GM13976 (cell line): ENCODE measurements around the gene PLA2G4D.

Source experiments
- DNase-seq: peaks from one replicate; pipeline ENCODE4 v3.0.0; 2012; ENCODE audit warnings: low spot score
- in situ Hi-C: fragments of 300-500 bp; cut with MboI; formaldehyde crosslinking; loops from one replicate; pipeline ENCODE4 v1.12.0; 2022; ENCODE audit warnings: low sequenced_read_pairs, mixed read lengths, inconsistent platforms; ENCODE audit not compliant: unreplicated experiment
- TF ChIP-seq, protein P1 (sequence below): IDR thresholded peaks from 2 replicates; pipeline ENCODE4 v1.5.1; 2012; ENCODE audit warnings: borderline replicate concordance, mild to moderate bottlenecking; ENCODE audit not compliant: insufficient read depth; ENCODE audit errors: extremely low read depth, missing control alignments, control extremely low read depth

Gene PLA2G4D

DNA sequence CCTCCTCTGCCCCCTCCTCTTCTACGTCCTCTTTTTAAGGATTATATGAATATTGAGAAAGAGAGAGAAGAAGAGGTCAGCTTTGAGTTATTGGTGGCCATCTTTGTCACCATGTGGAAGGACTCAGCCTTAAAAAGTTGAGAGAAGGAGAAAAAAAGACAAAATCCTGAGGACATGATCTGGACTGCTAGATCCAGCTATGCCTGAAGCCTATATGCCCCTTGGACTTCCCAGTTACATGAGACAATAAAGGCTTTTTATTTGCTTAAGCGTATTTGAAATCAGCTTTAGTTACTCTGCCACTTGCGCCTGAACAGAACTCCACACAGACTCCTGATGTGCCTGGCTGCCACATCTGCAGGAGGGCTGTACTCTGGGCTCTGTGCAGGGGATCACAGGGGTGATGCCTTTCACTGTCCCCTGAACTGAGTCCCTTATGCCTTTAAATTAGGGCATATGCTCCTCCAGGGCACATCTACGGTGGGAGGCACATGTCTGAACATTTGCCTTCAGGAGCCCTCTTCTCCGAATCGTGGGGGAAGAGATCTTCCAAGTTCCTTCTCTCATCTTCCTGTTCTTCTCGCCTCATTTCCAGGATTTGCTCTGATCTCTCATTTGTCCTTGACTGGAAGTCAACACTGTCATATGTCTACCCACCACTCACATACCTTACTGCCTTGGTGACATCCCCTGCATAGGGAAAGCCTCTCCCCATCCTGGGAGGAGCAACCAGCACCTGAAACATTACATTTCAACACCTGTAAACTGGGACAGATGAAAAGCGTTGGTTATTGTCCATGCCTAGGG, 59.5 kb downstream of the PLA2G4D start:
- TF ChIP-seq, protein P1, sequence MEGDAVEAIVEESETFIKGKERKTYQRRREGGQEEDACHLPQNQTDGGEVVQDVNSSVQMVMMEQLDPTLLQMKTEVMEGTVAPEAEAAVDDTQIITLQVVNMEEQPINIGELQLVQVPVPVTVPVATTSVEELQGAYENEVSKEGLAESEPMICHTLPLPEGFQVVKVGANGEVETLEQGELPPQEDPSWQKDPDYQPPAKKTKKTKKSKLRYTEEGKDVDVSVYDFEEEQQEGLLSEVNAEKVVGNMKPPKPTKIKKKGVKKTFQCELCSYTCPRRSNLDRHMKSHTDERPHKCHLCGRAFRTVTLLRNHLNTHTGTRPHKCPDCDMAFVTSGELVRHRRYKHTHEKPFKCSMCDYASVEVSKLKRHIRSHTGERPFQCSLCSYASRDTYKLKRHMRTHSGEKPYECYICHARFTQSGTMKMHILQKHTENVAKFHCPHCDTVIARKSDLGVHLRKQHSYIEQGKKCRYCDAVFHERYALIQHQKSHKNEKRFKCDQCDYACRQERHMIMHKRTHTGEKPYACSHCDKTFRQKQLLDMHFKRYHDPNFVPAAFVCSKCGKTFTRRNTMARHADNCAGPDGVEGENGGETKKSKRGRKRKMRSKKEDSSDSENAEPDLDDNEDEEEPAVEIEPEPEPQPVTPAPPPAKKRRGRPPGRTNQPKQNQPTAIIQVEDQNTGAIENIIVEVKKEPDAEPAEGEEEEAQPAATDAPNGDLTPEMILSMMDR = no peak
- in situ Hi-C loops = no loop called here

DNA sequence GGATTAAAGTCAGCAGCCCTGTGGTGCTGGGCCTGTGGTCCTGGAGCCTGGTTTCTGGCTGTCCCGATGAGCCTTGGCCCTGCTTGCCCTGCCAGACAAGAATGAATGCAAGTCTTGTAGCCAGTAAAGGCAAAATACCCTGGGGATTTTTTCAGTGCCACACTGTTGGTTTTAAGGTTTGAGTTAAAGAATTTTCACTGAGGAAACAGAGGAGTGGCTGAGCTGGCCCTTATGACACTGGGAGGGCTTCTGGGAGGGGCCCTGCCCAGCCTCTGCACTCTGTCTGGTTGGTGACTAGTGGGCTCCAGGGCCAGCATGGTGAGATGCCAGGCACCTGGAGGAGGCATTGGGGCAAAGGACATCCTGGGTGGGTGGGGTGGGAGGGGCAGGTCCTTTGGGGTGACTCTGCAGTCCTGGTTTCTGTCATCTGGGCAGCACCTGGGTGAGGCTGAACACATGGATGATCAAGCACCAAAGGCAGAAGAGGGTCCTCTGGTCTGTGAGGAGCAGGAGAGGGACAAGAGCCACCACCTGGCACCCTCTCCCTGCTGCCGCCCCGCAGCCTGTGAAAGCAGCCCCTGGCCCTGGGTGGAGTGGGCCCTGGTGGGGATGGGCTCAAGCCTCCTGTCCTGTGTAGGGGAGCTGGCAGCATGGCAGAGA, 61.0 kb downstream of the PLA2G4D start:
- in situ Hi-C loops = no loop called here
- TF ChIP-seq, protein P1 = no peak

More for the DNA sequence above, 59.5 kb downstream of the PLA2G4D start:
- DNase-seq = no peak

DNA sequence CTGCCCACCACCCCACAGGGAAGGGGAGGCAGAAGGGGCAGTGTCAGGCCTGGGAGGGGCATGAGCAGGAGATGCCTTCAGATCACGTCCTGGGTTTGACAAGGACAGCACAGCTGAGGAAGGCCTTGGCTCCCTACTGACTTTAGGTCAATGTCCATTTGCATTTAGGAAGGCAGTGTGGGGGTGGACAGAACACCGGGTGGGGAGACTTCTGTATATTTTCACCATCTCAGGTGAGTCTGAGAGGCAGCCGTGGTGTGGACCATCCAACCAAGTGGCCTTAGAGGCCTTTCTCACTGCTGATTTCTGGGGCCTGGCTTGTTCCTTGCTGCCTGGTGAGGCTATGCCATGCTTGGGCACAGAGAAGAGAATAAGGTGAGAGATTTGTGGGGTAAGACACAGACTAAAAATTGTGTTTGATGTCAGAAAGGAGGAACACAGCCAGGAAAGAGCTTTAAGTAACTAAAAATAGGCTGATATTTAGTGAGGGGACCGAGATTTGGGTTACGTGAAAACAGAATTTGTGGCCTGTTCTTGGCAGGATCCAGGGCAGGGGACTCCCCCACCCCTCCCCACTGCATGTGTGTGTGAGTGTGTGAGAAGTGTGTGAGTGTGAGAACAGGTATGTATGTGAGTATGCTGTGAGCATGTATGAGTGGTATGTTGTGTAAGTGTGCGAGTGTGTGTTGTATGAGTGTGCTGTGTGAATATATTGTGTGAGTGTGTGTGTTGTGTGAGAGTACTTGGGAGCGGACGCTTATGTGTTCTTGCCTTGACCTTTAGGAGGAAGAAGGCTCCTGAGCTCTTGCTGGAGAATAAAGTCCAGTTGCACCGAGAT, 61.8 kb downstream of the PLA2G4D start:
- TF ChIP-seq, protein P1 = no peak
- in situ Hi-C loops = no loop called here
- no peak for DNase-seq

More for the DNA sequence above, 61.0 kb downstream of the PLA2G4D start:
- no peak for DNase-seq

DNA sequence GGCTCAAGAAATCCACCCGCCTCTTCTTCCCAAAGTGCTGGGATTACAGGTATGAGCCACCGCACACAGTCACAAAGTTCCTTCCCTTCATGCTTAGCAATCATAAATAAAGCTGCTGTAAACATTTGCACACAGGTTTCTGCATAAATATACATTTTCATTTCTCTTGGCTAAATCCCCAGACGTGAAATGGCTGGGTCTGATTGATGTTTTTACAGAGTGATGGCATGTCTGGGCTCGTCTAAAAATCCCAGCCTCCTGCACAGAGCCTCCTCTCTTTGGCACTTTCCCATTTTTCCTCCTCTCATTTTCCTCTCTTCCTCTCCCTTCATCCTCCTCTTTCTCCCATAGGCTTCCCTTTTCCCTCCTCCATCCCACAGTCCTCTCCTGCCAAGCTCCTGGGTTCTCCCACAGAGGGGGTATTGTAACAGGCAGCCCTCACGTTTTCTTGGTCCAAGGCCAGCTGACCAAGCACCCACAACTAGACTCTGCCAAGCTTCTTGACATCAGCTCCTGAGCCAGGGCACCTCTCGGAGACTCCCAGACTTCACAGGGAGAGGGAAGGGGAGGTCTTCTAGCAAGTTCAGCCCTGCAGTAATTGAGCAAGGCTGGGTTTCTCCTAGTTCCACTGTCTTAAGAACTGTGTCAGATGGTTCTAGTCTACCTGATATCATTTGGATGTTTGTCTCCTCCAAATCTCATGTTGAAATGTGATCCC, 63.0 kb downstream of the PLA2G4D start:
- in situ Hi-C loops = no loop called here
- TF ChIP-seq, protein P1 = no peak
- DNase-seq = no peak

DNA sequence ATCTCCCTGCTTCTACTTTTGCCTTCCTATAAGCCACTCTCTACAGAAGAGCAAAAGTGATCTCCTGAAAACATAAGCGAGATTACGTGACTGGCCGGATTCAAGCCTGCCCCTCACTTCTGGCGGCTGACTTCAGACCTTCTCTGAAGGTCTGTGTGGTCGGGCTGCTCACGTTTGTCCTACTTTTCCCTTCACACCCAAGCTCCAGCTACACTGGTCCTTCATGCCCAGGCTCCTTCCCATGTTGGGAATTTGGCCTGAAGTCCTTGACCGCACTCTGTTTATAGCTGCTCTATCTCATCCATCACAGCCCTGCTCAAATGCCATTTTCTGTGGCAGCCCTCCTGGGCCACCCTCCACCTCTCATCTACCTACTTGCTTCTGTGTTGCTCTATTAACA, 66.8 kb downstream of the PLA2G4D start:
- DNase-seq = no peak
- in situ Hi-C loops = no loop called here
- TF ChIP-seq, protein P1 = no peak

DNA sequence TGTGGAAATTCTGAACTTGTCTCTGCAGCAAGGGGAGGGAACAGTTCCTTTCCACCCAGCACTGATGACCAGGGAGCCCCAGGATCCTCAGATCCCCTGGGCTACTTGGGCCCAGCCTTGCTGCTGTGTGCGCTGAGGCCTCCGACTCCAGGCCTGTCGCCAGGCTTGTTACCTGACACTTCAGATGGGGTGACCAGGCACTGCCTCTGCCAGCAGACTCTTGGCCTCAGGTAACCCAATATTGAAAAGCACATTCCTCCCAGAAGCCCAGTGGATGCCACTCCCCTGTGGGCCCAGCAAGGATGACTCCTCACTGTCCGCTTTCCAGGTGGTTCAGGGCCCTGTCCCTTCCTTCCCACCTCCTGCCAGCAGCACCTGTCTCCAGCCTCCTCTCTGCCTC, 70.1 kb downstream of the PLA2G4D start:
- no peak for DNase-seq
- in situ Hi-C loops = no loop called here
- TF ChIP-seq, protein P1 = no peak
